ENCODE results near the gene PATL2. TPM values are rescaled to one million over a fixed set of nuclear protein-coding genes. Genes with fewer than 3 reads are reported as not detected.
"Not testable (repeated sequence)": the region's sequence is repeated elsewhere in the genome, so short reads cannot be mapped to it uniquely, and the experiment has no call there.

PATL2 gene
- total and polyA plus RNA-seq, 2 experiments from 2014 or later: 0.26 TPM; not detected in 1

DNA sequence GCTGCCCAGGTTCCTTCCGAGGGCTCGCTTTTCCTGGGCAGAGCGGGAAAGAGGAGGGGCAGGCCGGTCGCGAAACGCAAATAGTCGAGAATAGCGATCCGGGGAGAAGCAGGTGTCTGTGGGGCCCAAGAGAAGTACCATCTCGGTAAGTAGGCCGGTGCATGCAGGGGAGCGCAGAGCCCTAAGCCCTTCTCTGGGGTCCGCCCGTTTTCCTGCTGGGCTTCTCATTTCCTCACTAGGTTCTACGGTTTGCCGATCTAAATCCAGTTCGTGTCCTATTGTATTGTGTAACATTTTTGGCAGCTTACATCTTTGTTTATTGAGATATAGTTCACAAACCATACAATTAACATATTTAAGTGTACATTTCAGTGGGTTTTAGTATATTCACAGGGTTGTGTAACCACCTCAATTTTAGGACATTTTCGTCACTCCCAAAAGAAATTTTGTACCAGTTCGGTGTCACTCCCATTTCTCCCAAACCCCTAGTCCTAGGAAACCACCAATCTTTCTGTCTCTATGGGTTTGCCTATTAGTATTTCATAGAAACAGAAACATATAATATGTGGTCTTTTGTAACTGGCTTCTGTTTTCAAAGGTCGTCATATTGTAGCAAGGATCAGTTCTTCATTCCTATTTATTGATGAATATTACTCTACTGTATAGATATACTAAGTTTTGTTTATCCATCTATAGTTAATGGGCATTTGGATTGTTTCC is 18.4 kb upstream of the PATL2 start:
- no peak for TF ChIP-seq EZH2phosphoT487 (IDR thresholded peaks at IDR 0.05; ENCODE audit: insufficient read depth, low read depth)
- no peak for TF ChIP-seq EZH2 (IDR thresholded peaks at IDR 0.05; ENCODE audit: insufficient read depth, poor library complexity, severe bottlenecking)
- WGBS, 2 experiments (ENCODE audit: low coverage in 1 of 2, low lambda C conversion rate in 2 of 2, missing lambda C conversion rate in 2 of 2): 1 to 5% methylated on average over 20 to 21 of the region's 21 CpGs
- in situ Hi-C loops (cut with MboI): loop anchor here (10.0 to 25.0 kb wide), 2 partner anchors 65 to 142 kb away; partner anchors contain the start of gene SPG11

DNA sequence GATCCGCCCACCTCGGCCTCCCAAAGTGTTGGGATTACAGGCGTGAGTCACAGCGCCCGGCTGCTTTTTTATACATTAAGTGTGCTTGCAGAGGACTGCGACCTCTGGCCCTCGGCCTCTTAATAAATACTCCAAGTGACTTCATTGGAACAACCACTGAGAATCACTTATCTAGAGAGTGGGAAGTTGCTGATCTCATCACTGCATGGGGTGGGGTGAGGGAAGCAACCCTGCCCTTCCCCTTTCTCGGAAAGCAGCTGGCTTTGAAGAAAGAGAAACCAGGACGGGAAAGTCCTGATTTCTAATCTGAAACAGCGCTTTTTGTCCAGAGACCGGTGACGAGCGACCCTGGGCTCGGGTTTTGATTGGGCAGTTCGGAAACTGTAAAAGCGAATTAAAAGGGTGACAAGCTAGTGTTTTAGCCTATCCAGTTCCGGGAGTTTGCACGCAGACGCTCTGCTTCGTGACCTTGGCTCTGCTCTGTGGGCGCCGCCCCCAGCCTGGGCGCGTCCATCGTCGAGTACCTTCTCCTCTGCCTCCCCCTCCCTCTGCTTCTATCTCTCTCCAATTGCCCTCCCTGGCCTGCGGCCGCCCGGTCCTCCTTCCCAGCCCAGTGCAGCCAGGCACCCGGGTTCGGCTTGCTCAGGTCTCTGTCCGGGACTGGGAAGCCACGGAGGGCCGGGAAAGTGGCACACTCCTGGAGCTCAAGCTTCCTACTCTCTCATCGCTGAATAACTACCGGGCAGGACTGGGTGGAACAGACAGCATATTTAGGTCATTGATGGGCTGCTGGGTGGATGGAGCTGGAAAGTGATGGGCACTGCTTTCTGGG is 17.7 kb upstream of the PATL2 start:
- Histone ChIP-seq H3K36me3 (ENCODE audit: low read depth) (no peaks in the 10 kb centered on the region), H3K4me1 (ENCODE audit: insufficient read depth) (peaks cover 34% of the 10 kb centered on the region), H3K9ac (peak overlapping the region; percentile 87), H3K79me2 (ENCODE audit: insufficient read depth) (peaks cover 14% of the 10 kb centered on the region), H3K9me2 (ENCODE audit: insufficient read depth) (no peaks in the 10 kb centered on the region), H3K4me2 (ENCODE audit: unreplicated experiment) (peak overlapping the region; percentile 86), H2AFZ (peak overlapping the region; percentile 92), H3K9me3 (ENCODE audit: low read depth) (no peaks in the 10 kb centered on the region), H3K27me3 (replicated peaks; ENCODE audit: insufficient read depth) (no peaks in the 10 kb centered on the region), H4K20me1 (ENCODE audit: insufficient read depth) (no peaks in the 10 kb centered on the region), H3F3A (ENCODE audit: insufficient read depth) (peaks cover 32% of the 10 kb centered on the region), H3K4me3 (peak overlapping the region; percentile 96), H3K27ac (peak overlapping the region; percentile 95)
- DNase-seq: peak; percentile 97
- WGBS, 2 experiments (ENCODE audit: low coverage in 1 of 2, low lambda C conversion rate in 2 of 2, missing lambda C conversion rate in 2 of 2): 1 to 2% methylated on average over 34 to 35 of the region's 36 CpGs
- in situ Hi-C loops (cut with MboI): loop anchor here (25.0 kb wide), 1 partner anchor 141 kb away; no protein-coding TSS in a partner anchor
- no peak for TF ChIP-seq EZH2phosphoT487 (IDR thresholded peaks at IDR 0.05; ENCODE audit: insufficient read depth, low read depth)
- no peak for TF ChIP-seq EZH2 (IDR thresholded peaks at IDR 0.05; ENCODE audit: insufficient read depth, poor library complexity, severe bottlenecking)

More for the DNA sequence above, 18.4 kb upstream of the PATL2 start:
- Histone ChIP-seq H3K4me3 (peak overlapping the region; percentile 96), H3F3A (ENCODE audit: insufficient read depth) (peaks cover 32% of the 10 kb centered on the region), H3K4me2 (ENCODE audit: unreplicated experiment) (peak overlapping the region; percentile 86), H4K20me1 (ENCODE audit: insufficient read depth) (no peaks in the 10 kb centered on the region), H2AFZ (peak overlapping the region; percentile 92), H3K79me2 (ENCODE audit: insufficient read depth) (peaks cover 14% of the 10 kb centered on the region), H3K9me2 (ENCODE audit: insufficient read depth) (no peaks in the 10 kb centered on the region), H3K27me3 (replicated peaks; ENCODE audit: insufficient read depth) (no peaks in the 10 kb centered on the region), H3K9ac (peak overlapping the region; percentile 87), H3K9me3 (ENCODE audit: low read depth) (no peaks in the 10 kb centered on the region), H3K27ac (peak overlapping the region; percentile 95), H3K4me1 (ENCODE audit: insufficient read depth) (peaks cover 34% of the 10 kb centered on the region), H3K36me3 (ENCODE audit: low read depth) (no peaks in the 10 kb centered on the region)
- DNase-seq: no peak

DNA sequence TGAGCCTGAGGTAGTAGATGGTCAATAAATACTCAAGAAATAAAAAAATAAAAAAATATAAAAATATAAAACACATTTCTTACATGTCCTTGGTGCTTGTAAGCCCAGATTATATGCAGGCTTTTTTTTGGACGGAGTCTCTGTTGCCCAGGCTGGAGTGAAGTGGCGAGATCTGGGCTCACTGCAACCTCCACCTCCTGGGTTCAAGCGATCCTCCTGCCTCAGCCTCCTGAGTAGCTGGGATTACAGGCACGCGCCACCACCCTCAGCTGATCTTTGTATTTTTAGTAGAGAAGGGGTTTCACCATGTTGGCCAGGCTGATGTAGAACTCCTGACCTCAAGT is 17.1 kb upstream of the PATL2 start:
- Histone ChIP-seq H3K79me2 (ENCODE audit: insufficient read depth) (peaks cover 14% of the 10 kb centered on the region), H3F3A (ENCODE audit: insufficient read depth) (peaks cover 32% of the 10 kb centered on the region), H3K4me2 (ENCODE audit: unreplicated experiment) (peak overlapping the region; percentile 86), H3K4me3 (peak overlapping the region; percentile 96), H3K27ac (peak overlapping the region; percentile 95), H2AFZ (peak overlapping the region; percentile 92), H3K9ac (peak overlapping the region; percentile 87), H3K4me1 (ENCODE audit: insufficient read depth) (peaks cover 34% of the 10 kb centered on the region)
- 83 to 86% methylated on average over 5 of the region's 5 CpGs for whole genome bisulfite sequencing, 2 experiments (ENCODE audit: low coverage in 1 of 2, low lambda C conversion rate in 2 of 2, missing lambda C conversion rate in 2 of 2)
- not testable (repeated sequence) for H4K20me1 ChIP-seq (ENCODE audit: insufficient read depth); DNase-seq; H3K9me2 ChIP-seq (ENCODE audit: insufficient read depth); H3K36me3 ChIP-seq (ENCODE audit: low read depth); H3K9me3 ChIP-seq (ENCODE audit: low read depth); H3K27me3 ChIP-seq (replicated peaks; ENCODE audit: insufficient read depth)
- in situ Hi-C loops (cut with MboI): loop anchor here (25.0 kb wide), 1 partner anchor 141 kb away; no protein-coding TSS in a partner anchor

- Histone ChIP-seq H3K4me3 (peak overlapping the region; percentile 96; the same call in 1 of the 2 replicates), H3F3A (ENCODE audit: insufficient read depth) (peaks cover 32% of the 10 kb centered on the region), H3K4me1 (ENCODE audit: insufficient read depth) (peaks cover 34% of the 10 kb centered on the region), H3K9me2 (ENCODE audit: insufficient read depth) (no peaks in the 10 kb centered on the region), H3K79me2 (ENCODE audit: insufficient read depth) (peaks cover 14% of the 10 kb centered on the region), H2AFZ (peak overlapping the region; percentile 84; the same call in 1 of the 2 replicates), H3K9ac (peak overlapping the region; percentile 87), H3K4me2 (ENCODE audit: unreplicated experiment) (peak overlapping the region; percentile 86), H3K36me3 (ENCODE audit: low read depth) (no peaks in the 10 kb centered on the region), H3K27me3 (replicated peaks; ENCODE audit: insufficient read depth) (no peaks in the 10 kb centered on the region), H4K20me1 (ENCODE audit: insufficient read depth) (no peaks in the 10 kb centered on the region), H3K9me3 (ENCODE audit: low read depth) (no peaks in the 10 kb centered on the region), H3K27ac (peak overlapping the region; percentile 95)
- in situ Hi-C loops (cut with MboI): loop anchor here (25.0 kb wide), 1 partner anchor 140 kb away; no protein-coding TSS in a partner anchor
- DNase-seq: no peak
- TF ChIP-seq EZH2 (IDR thresholded peaks at IDR 0.05; ENCODE audit: insufficient read depth, poor library complexity, severe bottlenecking) (no peak), EZH2phosphoT487 (IDR thresholded peaks at IDR 0.05; ENCODE audit: insufficient read depth, low read depth) (no peak)
- 81 to 82% methylated on average over 6 of the region's 6 CpGs for WGBS, 2 experiments (ENCODE audit: low coverage in 1 of 2, low lambda C conversion rate in 2 of 2, missing lambda C conversion rate in 2 of 2)
These were observed 16.5 kb upstream of the PATL2 start for GRCh38 chr15:44727485-44728231.
